H1 (cell line): ENCODE data around the gene CACNA1B. TPM values are rescaled to one million over a fixed set of nuclear protein-coding genes. Genes with fewer than 3 reads are reported as not detected.

Source experiments
- CTCF ChIA-PET: fragments of 300-600 bp; sonication (Branson Sonifier 250); formaldehyde crosslinking; loops from one replicate; lab custom pipeline; 2021; ENCODE audit not compliant: partially characterized antibody; lab: Charles Lee
- POLR2A ChIA-PET: fragments of 300-600 bp; sonication (Branson Sonifier 250); formaldehyde crosslinking; loops from one replicate; lab custom pipeline; 2021; ENCODE audit warnings: inconsistent platforms; ENCODE audit not compliant: partially characterized antibody; lab: Charles Lee
- DNase-seq, 2 experiments: peaks; one replicate each; pipeline versions ENCODE4 v3.0.0 to v3.0.0-alpha.2; 2010 to 2022; ENCODE audit warnings: low spot score in 2 of 2, low read depth in 1 of 2, mixed read lengths in 1 of 2
- FAIRE-seq: peaks from 2 replicates; lab custom pipeline; 2011; peaks lifted over from hg19 to GRCh38; lab: Jason Lieb, UNC
- H2AFZ ChIP-seq: 2 replicates; pipeline ENCODE4 v1.8.1; 2012; ENCODE audit warnings: low read length, inconsistent platforms
- H2AK5ac ChIP-seq: 2 replicates; pipeline ENCODE4 v1.6.1; 2013; ENCODE audit warnings: low read depth, low read length
- H2BK120ac ChIP-seq: replicated peaks from 2 replicates; pipeline ENCODE3; 2013; ENCODE audit warnings: low read depth, low read length, inconsistent platforms
- H2BK12ac ChIP-seq: 2 replicates; pipeline ENCODE4 v1.6.1; 2013; ENCODE audit warnings: low read depth, low read length
- H2BK15ac ChIP-seq: 2 replicates; pipeline ENCODE4 v1.6.1; 2013; ENCODE audit warnings: low read length
- H2BK20ac ChIP-seq: 2 replicates; pipeline ENCODE4 v1.6.1; 2013; ENCODE audit warnings: low read length
- H2BK5ac ChIP-seq: 2 replicates; pipeline ENCODE4 v1.6.1; 2013; ENCODE audit warnings: low read depth, low read length
- H3K14ac ChIP-seq: 2 replicates; pipeline ENCODE4 v1.6.1; 2013; ENCODE audit warnings: inconsistent platforms; ENCODE audit not compliant: insufficient read length
- H3K18ac ChIP-seq: 2 replicates; pipeline ENCODE4 v1.6.1; 2013; ENCODE audit warnings: low read length; ENCODE audit errors: extremely low read depth
- H3K23ac ChIP-seq: 2 replicates; pipeline ENCODE4 v1.6.1; 2013; ENCODE audit warnings: inconsistent platforms; ENCODE audit not compliant: insufficient read length
- H3K23me2 ChIP-seq: 2 replicates; pipeline ENCODE4 v1.6.1; 2013; ENCODE audit warnings: low read depth, low read length
- H3K27ac ChIP-seq: 2 replicates; pipeline ENCODE4 v1.6.1; 2011; ENCODE audit warnings: low read depth, low read length, inconsistent platforms
- H3K27me3 ChIP-seq, 4 experiments: replicated peaks in 1 of 4; 1 replicate in 1 of 4; 2 replicates in 3 of 4; pipeline versions ENCODE4 v1.6.1 to v1.8.1; 2011 to 2013; ENCODE audit warnings: low read length in 3 of 4, mild to moderate bottlenecking in 3 of 4, inconsistent platforms in 2 of 4, mixed read lengths in 2 of 4, moderate library complexity in 1 of 4; ENCODE audit not compliant: control insufficient read depth in 3 of 4, insufficient read depth in 3 of 4; ENCODE audit errors: extremely low read depth in 1 of 4
- H3K36me3 ChIP-seq, 4 experiments: 2 replicates each; pipeline versions ENCODE4 v1.6.1 to v1.8.1; 2011 to 2013; ENCODE audit warnings: mild to moderate bottlenecking in 4 of 4, low read length in 3 of 4, moderate library complexity in 2 of 4, control low read depth in 1 of 4, inconsistent platforms in 1 of 4; ENCODE audit not compliant: insufficient read depth in 4 of 4, control insufficient read depth in 2 of 4
- H3K4ac ChIP-seq: replicated peaks from 2 replicates; pipeline ENCODE3; 2013; ENCODE audit warnings: low read length, low read depth, mixed read lengths, inconsistent platforms; ENCODE audit not compliant: insufficient read length
- H3K4me1 ChIP-seq, 4 experiments: replicated peaks in 1 of 4; 1 replicate in 1 of 4; 2 replicates in 3 of 4; pipeline versions ENCODE4 v1.6.1 to v1.8.1; 2011 to 2013; ENCODE audit warnings: low read length in 3 of 4, inconsistent platforms in 2 of 4, mixed read lengths in 1 of 4; ENCODE audit not compliant: insufficient read depth in 4 of 4, control insufficient read depth in 3 of 4
- H3K4me2 ChIP-seq, 2 experiments: 2 replicates each; pipeline versions ENCODE4 v1.6.1 to v1.8.1; 2011 to 2013; ENCODE audit warnings: low read depth in 2 of 2, low read length in 2 of 2, control low read depth in 1 of 2, inconsistent platforms in 1 of 2, mild to moderate bottlenecking in 1 of 2; ENCODE audit not compliant: insufficient read depth in 1 of 2
- H3K4me3 ChIP-seq, 4 experiments: fragments of 200-600, 300-600 bp in 1 of 4; sonication (generic), shearing (Covaris generic), sonication (Bioruptor Twin) in 1 of 4; 2 replicates each; pipeline versions ENCODE4 v1.5.1 to v1.8.1; 2011 to 2016; ENCODE audit warnings: low read length in 4 of 4, low read depth in 3 of 4, control low read depth in 2 of 4, inconsistent platforms in 2 of 4, mild to moderate bottlenecking in 2 of 4, mixed read lengths in 1 of 4, moderate library complexity in 1 of 4; ENCODE audit not compliant: insufficient read depth in 2 of 4; ENCODE audit errors: extremely low read depth in 1 of 4
- H3K56ac ChIP-seq: replicated peaks from 2 replicates; pipeline ENCODE3; 2013; ENCODE audit warnings: low read depth, mild to moderate bottlenecking, mixed read lengths, low read length, inconsistent platforms; ENCODE audit not compliant: insufficient read length
- H3K79me1 ChIP-seq: 2 replicates; pipeline ENCODE4 v1.6.1; 2013; ENCODE audit warnings: low read depth, low read length, control low read depth
- H3K79me2 ChIP-seq, 2 experiments: 2 replicates each; pipeline versions ENCODE4 v1.6.1 to v1.8.1; 2012 to 2013; ENCODE audit warnings: low read length in 2 of 2, mild to moderate bottlenecking in 2 of 2, inconsistent platforms in 1 of 2; ENCODE audit not compliant: insufficient read depth in 2 of 2, control insufficient read depth in 1 of 2
- H3K9ac ChIP-seq, 4 experiments: replicated peaks in 1 of 4; 1 replicate in 1 of 4; 2 replicates in 3 of 4; pipeline versions ENCODE4 v1.6.1 to v1.8.1; 2011 to 2013; ENCODE audit warnings: low read depth in 3 of 4, low read length in 3 of 4, control low read depth in 2 of 4, mild to moderate bottlenecking in 2 of 4, moderate library complexity in 2 of 4, inconsistent platforms in 1 of 4; ENCODE audit errors: extremely low read depth in 1 of 4
- H3K9me3 ChIP-seq, 2 experiments: 2 replicates each; pipeline versions ENCODE4 v1.6.1 to v1.8.1; 2012 to 2013; ENCODE audit warnings: mild to moderate bottlenecking in 2 of 2, moderate library complexity in 2 of 2, control low read depth in 1 of 2, inconsistent platforms in 1 of 2, low read depth in 1 of 2, low read length in 1 of 2, mixed read lengths in 1 of 2; ENCODE audit not compliant: insufficient read depth in 2 of 2
- H4K20me1 ChIP-seq, 2 experiments: replicated peaks in 1 of 2; 2 replicates each; pipeline versions ENCODE3 to v1.8.1; 2011 to 2013; ENCODE audit warnings: inconsistent platforms in 2 of 2, low read length in 2 of 2, mild to moderate bottlenecking in 1 of 2; ENCODE audit not compliant: insufficient read depth in 2 of 2, control insufficient read depth in 1 of 2
- H4K5ac ChIP-seq: 2 replicates; pipeline ENCODE4 v1.6.1; 2013; ENCODE audit warnings: low read length, low read depth, mixed read lengths, inconsistent platforms; ENCODE audit not compliant: insufficient read length
- H4K8ac ChIP-seq: 2 replicates; pipeline ENCODE4 v1.8.0; 2013; ENCODE audit warnings: mild to moderate bottlenecking, moderate library complexity, low read length, inconsistent platforms; ENCODE audit not compliant: insufficient read depth; ENCODE audit errors: extremely low read depth
- H4K91ac ChIP-seq: replicated peaks from 2 replicates; pipeline ENCODE3; 2013; ENCODE audit warnings: low read length, mixed read lengths, inconsistent platforms; ENCODE audit not compliant: insufficient read length
- CEBPB ChIP-seq: IDR thresholded peaks from 2 replicates; pipeline ENCODE4 v1.6.1; 2012; ENCODE audit warnings: low read depth, low read length
- FOSL1 ChIP-seq: IDR thresholded peaks from 2 replicates; pipeline ENCODE4 v1.6.1; 2011; ENCODE audit warnings: mild to moderate bottlenecking, low read depth, low read length, moderate library complexity; ENCODE audit not compliant: insufficient read depth
- HDAC2 ChIP-seq, 2 experiments: fragments of 300-600 bp in 1 of 2; sonication (generic) in 1 of 2; IDR thresholded peaks; 2 replicates each; pipeline ENCODE4 v1.6.1; 2011 to 2012; ENCODE audit warnings: low read depth in 2 of 2, low read length in 2 of 2, mild to moderate bottlenecking in 2 of 2, moderate library complexity in 2 of 2, borderline replicate concordance in 1 of 2, inconsistent platforms in 1 of 2
- POLR2AphosphoS5 ChIP-seq: IDR thresholded peaks from 2 replicates; pipeline ENCODE4 v1.6.1; 2011; ENCODE audit warnings: low read depth, low read length
- RAD21 ChIP-seq, 2 experiments: IDR thresholded peaks in 1 of 2; conservative IDR thresholded peaks in 1 of 2; 2 replicates each; pipeline ENCODE4 v1.6.1; 2011; ENCODE audit warnings: low read depth in 2 of 2, low read length in 2 of 2, improper control_type of control experiment in 1 of 2, inconsistent platforms in 1 of 2, mild to moderate bottlenecking in 1 of 2, moderate library complexity in 1 of 2
- SRF ChIP-seq: IDR thresholded peaks from 2 replicates; pipeline ENCODE4 v1.6.1; 2011; ENCODE audit warnings: mild to moderate bottlenecking, low read depth, low read length, moderate library complexity
- TAF1 ChIP-seq: IDR thresholded peaks from 2 replicates; pipeline ENCODE4 v1.6.1; 2011; ENCODE audit warnings: mild to moderate bottlenecking, low read depth, low read length
- YY1 ChIP-seq: IDR thresholded peaks from 2 replicates; pipeline ENCODE4 v1.6.1; 2011; ENCODE audit warnings: low read depth, mild to moderate bottlenecking, low read length
- WGBS, 2 experiments: shearing (Covaris generic) in 1 of 2; methylation state at CpG; one replicate each; pipeline versions ENCODE4 v1.1.6 to v1.1.7; 2013 to 2015; ENCODE audit warnings: low lambda C conversion rate in 2 of 2, mixed read lengths in 2 of 2, inconsistent platforms in 1 of 2, low coverage in 1 of 2, missing lambda C conversion rate in 1 of 2; ENCODE audit not compliant: insufficient replicate concordance in 2 of 2, insufficient coverage in 1 of 2, insufficient read length in 1 of 2; ENCODE audit errors: extremely low coverage in 1 of 2, missing lambda C conversion rate in 1 of 2; 5-methylcytosine and 5-hydroxymethylcytosine counted together
- polyA plus RNA-seq, 7 experiments: library from polyadenylated mRNA; depleted of rRNA in 3 of 7; stranded (reverse) in 5 of 7; unstranded in 2 of 7; fragments of >200 nt in 5 of 7; fragments of 200-250 nt in 2 of 7; gene quantifications; 1 replicate in 5 of 7; 2 replicates in 1 of 7; 4 replicates in 1 of 7; pipeline versions ENCODE4 v1.2.1 to v1.2.3, GENCODE V29; 2011 to 2013; ENCODE audit warnings: missing spikeins in 2 of 7, mixed read lengths in 2 of 7
- total RNA-seq: library from RNA; stranded (reverse); fragmentation: NEBNext Ultra II Directional; extraction: Animal tissue kit (Norgen Biotek cat#: 25700); gene quantifications from 2 replicates; pipeline ENCODE4 v1.2.1, GENCODE V29; 2021

Gene CACNA1B
- total and polyA plus RNA-seq, 2 of the 8 experiments (the other 6 are each of a cell fraction or from before 2014, with no cell fraction given): 1.5 to 5.7 TPM

GRCh38 chr9:137829260-137829996 lies 48.2 kb upstream of the CACNA1B start:
- no peak overlapping the region for H2BK5ac ChIP-seq

More at GRCh38 chr9:137829260-137829996, 48.2 kb upstream of the CACNA1B start:
- 93% methylated on average over 14 of the region's 14 CpGs; no CpG with 5 or more reads in 1 of the 2 experiments for WGBS, 2 experiments
- no peaks in the 10 kb centered on the region; a peak in 1 of 4 replicates for H3K9me3 ChIP-seq
- H4K20me1 ChIP-seq: peaks cover 3 to 8% of the 10 kb centered on the region in 2 experiments
- no peak overlapping the region for H3K4me2 ChIP-seq
- H2AFZ ChIP-seq: no peak overlapping the region
- TF ChIP-seq TAF1 (no peak), SRF (no peak), HDAC2 (IDR thresholded peaks at IDR 0.05; ENCODE audit: borderline replicate concordance in 1 of 2, low read depth in 2 of 2, low read length in 2 of 2) (no peak), FOSL1 (no peak), RAD21 (IDR thresholded peaks at IDR 0.05 in 1 of 2, conservative IDR thresholded peaks at IDR 0.05 in 1 of 2; ENCODE audit: low read depth in 2 of 2, low read length in 2 of 2) (no peak), CEBPB (no peak), POLR2AphosphoS5 (no peak), YY1 (no peak)
- no peak overlapping the region for H2BK12ac ChIP-seq
- no peak overlapping the region for H4K5ac ChIP-seq
- no peaks in the 10 kb centered on the region for H3K23me2 ChIP-seq
- peaks cover 4 to 21% (median 13%) of the 10 kb centered on the region in 4 experiments; a peak in 6 of 8 replicates for H3K36me3 ChIP-seq
- H2AK5ac ChIP-seq: no peak overlapping the region
- no peaks in the 10 kb centered on the region for H3K4me1 ChIP-seq
- no peak overlapping the region for H2BK120ac ChIP-seq
- H3K4me3 ChIP-seq: no peak overlapping the region
- no peak overlapping the region for H3K9ac ChIP-seq
- FAIRE-seq (no peak), DNase-seq (no peak)
- no peak overlapping the region for H3K23ac ChIP-seq
- H3K4ac ChIP-seq: no peak overlapping the region
- no peak overlapping the region for H2BK15ac ChIP-seq
- H2BK20ac ChIP-seq: no peak overlapping the region
- no peak overlapping the region for H3K27ac ChIP-seq
- H3K79me2 ChIP-seq: peaks cover 0 to 10% of the 10 kb centered on the region in 2 experiments; a peak in 1 of 4 replicates
- no peak overlapping the region for H3K56ac ChIP-seq
- H3K79me1 ChIP-seq: peaks cover 3% of the 10 kb centered on the region
- no peak overlapping the region for H3K14ac ChIP-seq
- CTCF ChIA-PET: interaction anchor here (1.0 kb wide), 1 partner anchor 7 kb away, joined by 3 read pairs; no protein-coding TSS in a partner anchor
- no peak overlapping the region for H4K91ac ChIP-seq
- POLR2A ChIA-PET: no interaction called here
- no peaks in the 10 kb centered on the region for H3K27me3 ChIP-seq
- no peak overlapping the region for H3K18ac ChIP-seq
- H4K8ac ChIP-seq: no peak overlapping the region
